Peyer's patch (tissue), 4 donors: ENCODE data around the gene CREBRF.

ENCODE experiments used
- POLR2A ChIP-seq, 2 donors: fragments of 450-650 bp; IDR thresholded peaks; one replicate each; pipeline ENCODE4 v1.5.1; 2017; ENCODE audit warnings: antibody characterized with exemption in 2 of 2, mild to moderate bottlenecking in 2 of 2, moderate library complexity in 2 of 2
- TF ChIP-seq, protein P1 (sequence below), 6 experiments: fragments of 450-650 bp in 4 of 6; fragments of 200-600 bp in 2 of 6; sonication (generic) in 1 of 6; IDR thresholded peaks; one replicate each; pipeline ENCODE4 v1.5.1; 2017 to 2019; ENCODE audit warnings: antibody characterized with exemption in 6 of 6, mild to moderate bottlenecking in 3 of 6, moderate library complexity in 1 of 6

DNA sequence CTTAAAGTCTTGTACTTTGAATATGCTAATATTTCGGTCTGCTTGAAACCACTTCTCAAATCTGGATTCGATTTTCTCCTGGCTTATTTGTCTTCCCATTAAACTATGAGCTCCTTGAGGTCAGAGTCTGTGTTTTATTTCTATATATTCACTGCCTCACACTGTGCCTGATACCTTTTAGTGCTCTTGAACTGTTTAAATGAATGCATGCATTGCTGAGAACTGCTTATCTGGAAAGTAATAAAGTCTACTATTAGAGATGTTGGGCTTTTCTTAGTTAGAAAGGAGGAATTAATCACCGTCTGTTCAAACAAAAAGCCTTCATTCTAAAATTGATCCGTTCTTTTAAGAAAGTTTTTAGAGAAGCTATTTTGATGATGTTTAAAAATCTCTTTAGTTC is 6.0 kb downstream of the CREBRF start:
- TF ChIP-seq, protein P1, sequence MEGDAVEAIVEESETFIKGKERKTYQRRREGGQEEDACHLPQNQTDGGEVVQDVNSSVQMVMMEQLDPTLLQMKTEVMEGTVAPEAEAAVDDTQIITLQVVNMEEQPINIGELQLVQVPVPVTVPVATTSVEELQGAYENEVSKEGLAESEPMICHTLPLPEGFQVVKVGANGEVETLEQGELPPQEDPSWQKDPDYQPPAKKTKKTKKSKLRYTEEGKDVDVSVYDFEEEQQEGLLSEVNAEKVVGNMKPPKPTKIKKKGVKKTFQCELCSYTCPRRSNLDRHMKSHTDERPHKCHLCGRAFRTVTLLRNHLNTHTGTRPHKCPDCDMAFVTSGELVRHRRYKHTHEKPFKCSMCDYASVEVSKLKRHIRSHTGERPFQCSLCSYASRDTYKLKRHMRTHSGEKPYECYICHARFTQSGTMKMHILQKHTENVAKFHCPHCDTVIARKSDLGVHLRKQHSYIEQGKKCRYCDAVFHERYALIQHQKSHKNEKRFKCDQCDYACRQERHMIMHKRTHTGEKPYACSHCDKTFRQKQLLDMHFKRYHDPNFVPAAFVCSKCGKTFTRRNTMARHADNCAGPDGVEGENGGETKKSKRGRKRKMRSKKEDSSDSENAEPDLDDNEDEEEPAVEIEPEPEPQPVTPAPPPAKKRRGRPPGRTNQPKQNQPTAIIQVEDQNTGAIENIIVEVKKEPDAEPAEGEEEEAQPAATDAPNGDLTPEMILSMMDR (IDR thresholded peaks at IDR 0.05), result no peak
- no peak for TF ChIP-seq POLR2A (IDR thresholded peaks at IDR 0.05)
